Urinary bladder (tissue), 2 donors: ENCODE results near the gene FNBP1L. TPM values are rescaled to one million over a fixed set of nuclear protein-coding genes. Genes with fewer than 3 reads are reported as not detected.

Experiments
- polyA plus RNA-seq: library from polyadenylated mRNA; stranded (reverse); fragments of 200-250 nt; gene quantifications from one replicate; pipeline ENCODE4 v1.2.3, GENCODE V29; 2013
- small RNA-seq: library from RNA; depleted of rRNA; stranded (forward); fragments of <200 nt; gene quantifications from one replicate; pipeline ENCODE3, GENCODE V24; 2014
- total RNA-seq: library from RNA; depleted of rRNA; stranded (reverse); fragments of >200 nt; gene quantifications from one replicate; pipeline ENCODE4 v1.2.3, GENCODE V29; 2014
- donor health status: healthy.

Gene FNBP1L
- total and polyA plus RNA-seq, 2 donors, result 11.6 to 71.4 TPM

Small RNAs within 50 kb of the gene (small RNA-seq; reads per million reads assigned to genes)
- not detected for gene RNA5SP53

Other genes starting within 250 kb of the FNBP1L start
- 47.4 TPM for gene DR1, start 102.2 kb upstream of the FNBP1L start, total RNA-seq
- 23.1 TPM for gene DR1, start 102.2 kb upstream of the FNBP1L start, polyA plus RNA-seq
- 14.5 TPM for gene BCAR3, start 233.7 kb downstream of the FNBP1L start, total RNA-seq
- 14.5 TPM for gene BCAR3, start 233.7 kb downstream of the FNBP1L start, polyA plus RNA-seq